ENCODE measurements around the gene LMNTD2. TPM values are rescaled to one million over a fixed set of nuclear protein-coding genes. Genes with fewer than 3 reads are reported as not detected.

The LMNTD2 gene
- total and polyA plus RNA-seq, 2 of the 13 experiments (the other 11 are each of a cell fraction or from before 2014, with no cell fraction given), result 1.1 to 3.1 TPM

DNA sequence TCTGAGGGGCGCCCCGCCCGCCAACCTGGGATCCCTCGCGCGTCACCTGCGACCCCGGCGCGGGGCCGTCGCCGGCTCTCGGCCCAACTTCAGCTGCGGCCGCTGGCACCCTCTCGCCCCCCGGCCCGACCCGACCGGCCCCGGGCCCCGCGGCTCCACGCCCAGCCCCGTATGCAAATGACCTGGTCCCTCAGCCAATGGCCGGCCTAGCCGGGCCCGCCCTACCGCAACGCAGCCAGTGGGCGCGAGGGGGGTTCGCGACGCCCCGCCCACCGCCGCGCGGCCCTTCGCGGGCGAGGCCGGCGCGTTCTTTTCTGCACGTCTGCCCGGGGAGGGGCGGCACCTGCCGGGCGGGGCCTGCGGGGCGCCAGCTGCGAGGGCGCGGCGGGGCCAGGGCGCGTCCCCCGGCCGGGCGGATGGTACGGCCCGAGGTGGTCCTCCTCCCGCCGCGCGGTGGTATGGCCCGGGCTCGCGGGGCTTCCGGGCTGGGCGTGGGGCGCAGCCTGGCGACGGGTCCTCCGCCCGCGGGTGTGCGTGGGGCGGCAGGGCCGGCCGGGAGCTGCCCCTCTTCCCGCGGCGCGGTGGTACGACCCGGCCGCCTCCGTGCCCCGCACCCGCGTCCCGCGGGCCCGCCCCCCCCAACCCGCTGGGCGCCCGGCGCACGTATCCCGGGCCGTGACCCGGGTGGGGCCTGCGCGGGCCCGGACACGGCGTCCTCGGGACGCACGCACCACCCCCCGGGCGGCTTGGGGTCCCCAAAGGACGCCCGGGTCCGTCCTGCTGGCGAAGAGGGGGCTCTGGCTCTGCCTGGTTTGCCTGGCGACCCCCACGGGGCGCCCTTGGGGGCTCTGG is 8.0 kb upstream of the LMNTD2 start (continued):
- no peak for TF ChIP-seq HNRNPK (IDR thresholded peaks at IDR 0.05; ENCODE audit: low read depth, low read length, poor library complexity, severe bottlenecking)
- TF ChIP-seq BRF2 (CRISPR knock-in tag; IDR thresholded peaks at IDR 0.05), result no peak
- TF ChIP-seq ZBTB20 (CRISPR knock-in tag; IDR thresholded peaks at IDR 0.05; ENCODE audit: borderline replicate concordance, low read depth), result no peak
- TF ChIP-seq EP300 (IDR thresholded peaks at IDR 0.05; ENCODE audit: low read depth in 2 of 2, low read length in 2 of 2), result no peak
- TF ChIP-seq EP300 (CRISPR knock-in tag; IDR thresholded peaks at IDR 0.05; ENCODE audit: borderline replicate concordance), result no peak
- no peak for TF ChIP-seq CCAR2 (optimal IDR thresholded peaks at IDR 0.05; ENCODE audit: low read depth, low read length)
- TF ChIP-seq, protein P1, sequence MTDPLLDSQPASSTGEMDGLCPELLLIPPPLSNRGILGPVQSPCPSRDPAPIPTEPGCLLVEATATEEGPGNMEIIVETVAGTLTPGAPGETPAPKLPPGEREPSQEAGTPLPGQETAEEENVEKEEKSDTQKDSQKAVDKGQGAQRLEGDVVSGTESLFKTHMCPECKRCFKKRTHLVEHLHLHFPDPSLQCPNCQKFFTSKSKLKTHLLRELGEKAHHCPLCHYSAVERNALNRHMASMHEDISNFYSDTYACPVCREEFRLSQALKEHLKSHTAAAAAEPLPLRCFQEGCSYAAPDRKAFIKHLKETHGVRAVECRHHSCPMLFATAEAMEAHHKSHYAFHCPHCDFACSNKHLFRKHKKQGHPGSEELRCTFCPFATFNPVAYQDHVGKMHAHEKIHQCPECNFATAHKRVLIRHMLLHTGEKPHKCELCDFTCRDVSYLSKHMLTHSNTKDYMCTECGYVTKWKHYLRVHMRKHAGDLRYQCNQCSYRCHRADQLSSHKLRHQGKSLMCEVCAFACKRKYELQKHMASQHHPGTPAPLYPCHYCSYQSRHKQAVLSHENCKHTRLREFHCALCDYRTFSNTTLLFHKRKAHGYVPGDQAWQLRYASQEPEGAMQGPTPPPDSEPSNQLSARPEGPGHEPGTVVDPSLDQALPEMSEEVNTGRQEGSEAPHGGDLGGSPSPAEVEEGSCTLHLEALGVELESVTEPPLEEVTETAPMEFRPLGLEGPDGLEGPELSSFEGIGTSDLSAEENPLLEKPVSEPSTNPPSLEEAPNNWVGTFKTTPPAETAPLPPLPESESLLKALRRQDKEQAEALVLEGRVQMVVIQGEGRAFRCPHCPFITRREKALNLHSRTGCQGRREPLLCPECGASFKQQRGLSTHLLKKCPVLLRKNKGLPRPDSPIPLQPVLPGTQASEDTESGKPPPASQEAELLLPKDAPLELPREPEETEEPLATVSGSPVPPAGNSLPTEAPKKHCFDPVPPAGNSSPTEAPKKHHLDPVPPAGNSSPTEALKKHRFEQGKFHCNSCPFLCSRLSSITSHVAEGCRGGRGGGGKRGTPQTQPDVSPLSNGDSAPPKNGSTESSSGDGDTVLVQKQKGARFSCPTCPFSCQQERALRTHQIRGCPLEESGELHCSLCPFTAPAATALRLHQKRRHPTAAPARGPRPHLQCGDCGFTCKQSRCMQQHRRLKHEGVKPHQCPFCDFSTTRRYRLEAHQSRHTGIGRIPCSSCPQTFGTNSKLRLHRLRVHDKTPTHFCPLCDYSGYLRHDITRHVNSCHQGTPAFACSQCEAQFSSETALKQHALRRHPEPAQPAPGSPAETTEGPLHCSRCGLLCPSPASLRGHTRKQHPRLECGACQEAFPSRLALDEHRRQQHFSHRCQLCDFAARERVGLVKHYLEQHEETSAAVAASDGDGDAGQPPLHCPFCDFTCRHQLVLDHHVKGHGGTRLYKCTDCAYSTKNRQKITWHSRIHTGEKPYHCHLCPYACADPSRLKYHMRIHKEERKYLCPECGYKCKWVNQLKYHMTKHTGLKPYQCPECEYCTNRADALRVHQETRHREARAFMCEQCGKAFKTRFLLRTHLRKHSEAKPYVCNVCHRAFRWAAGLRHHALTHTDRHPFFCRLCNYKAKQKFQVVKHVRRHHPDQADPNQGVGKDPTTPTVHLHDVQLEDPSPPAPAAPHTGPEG (CRISPR knock-in tag; IDR thresholded peaks at IDR 0.05), result no peak
- no peak for TF ChIP-seq ZNF44 (CRISPR knock-in tag; IDR thresholded peaks at IDR 0.05)
- TF ChIP-seq PTBP1 (IDR thresholded peaks at IDR 0.05; ENCODE audit: low read depth, low read length, poor library complexity, severe bottlenecking), result no peak
- no peak for TF ChIP-seq HMGA1 (CRISPR knock-in tag; conservative IDR thresholded peaks at IDR 0.05)
- TF ChIP-seq SOX13 (IDR thresholded peaks at IDR 0.05), result no peak
- TF ChIP-seq SOX13 (CRISPR knock-in tag; conservative IDR thresholded peaks at IDR 0.05 in 1 of 2, IDR thresholded peaks at IDR 0.05 in 1 of 2), result no peak
- no peak for TF ChIP-seq TGIF2 (CRISPR knock-in tag; IDR thresholded peaks at IDR 0.05)
- no peak for TF ChIP-seq ZNF572 (CRISPR knock-in tag; IDR thresholded peaks at IDR 0.05)
- TF ChIP-seq ZNF792 (CRISPR knock-in tag; IDR thresholded peaks at IDR 0.05), result no peak
- TF ChIP-seq MXI1 (IDR thresholded peaks at IDR 0.05; ENCODE audit: borderline replicate concordance, low read depth, low read length), result peak; percentile 87; the same call in 2 of the 3 replicates
- TF ChIP-seq RBFOX2 (IDR thresholded peaks at IDR 0.05; ENCODE audit: low read depth, low read length), result peak; percentile 76
- TF ChIP-seq ZNF768 (CRISPR knock-in tag; IDR thresholded peaks at IDR 0.05), result no peak
- peak; percentile 22; the same call in 1 of the 2 replicates for TF ChIP-seq ZNF672 (CRISPR knock-in tag; IDR thresholded peaks at IDR 0.05)
- no peak for TF ChIP-seq DMAP1 (CRISPR knock-in tag; IDR thresholded peaks at IDR 0.05)
- no peak for TF ChIP-seq ZNF350 (CRISPR knock-in tag; IDR thresholded peaks at IDR 0.05; ENCODE audit: borderline replicate concordance, low read depth)
- peak; percentile 79 for TF ChIP-seq MAZ (IDR thresholded peaks at IDR 0.05; ENCODE audit: borderline replicate concordance, low read depth, low read length)
- TF ChIP-seq MAZ (CRISPR knock-in tag; IDR thresholded peaks at IDR 0.05; ENCODE audit: low read depth), result peak; percentile 82; the same call in 1 of the 2 replicates

Measured in HepG2 (cell line).